Activated CD4-positive, CD25-positive, alpha-beta regulatory T cell treated with anti-CD3 and anti-CD28 coated beads, Interleukin-2, amount 50 U/mL, for 16 hours (primary cell): Measurements from ENCODE around the gene CASS4.
A peak's percentile ranks its signal among the peaks of the same experiment; 100 is the strongest.

Experiments used
- DNase-seq: peaks from one replicate; pipeline ENCODE4 v3.0.0-alpha.2; 2020; ENCODE audit warnings: low read depth, low spot score

Gene CASS4

GRCh38 chr20:56422824-56423189, 10.7 kb downstream of the CASS4 start:
- DNase-seq: no peak

GRCh38 chr20:56423211-56423610, 11.2 kb downstream of the CASS4 start:
- DNase-seq: no peak

DNA sequence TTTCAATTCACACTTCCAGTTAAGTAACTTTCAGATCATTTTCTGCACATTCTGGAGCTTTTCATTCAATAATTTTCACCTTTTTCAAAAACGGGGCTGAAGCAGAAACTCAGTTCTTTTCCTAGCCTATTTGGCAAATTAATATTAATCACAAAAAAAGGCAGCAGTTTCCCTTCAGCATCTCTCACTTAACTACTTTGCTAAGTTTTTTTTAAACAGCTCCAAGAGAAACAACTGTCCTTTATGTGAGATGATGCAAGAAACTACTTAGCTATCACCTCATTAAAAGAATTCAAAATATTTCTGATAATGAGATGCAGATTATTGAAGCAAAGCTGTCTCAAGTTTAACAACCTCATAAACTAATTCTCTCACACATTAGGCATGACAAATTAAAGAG, 11.8 kb downstream of the CASS4 start:
- DNase-seq: no peak

GRCh38 chr20:56424931-56425330, 12.9 kb downstream of the CASS4 start:
- no peak for DNase-seq

- no peak for DNase-seq
Measured at GRCh38 chr20:56426026-56426425, 14.0 kb downstream of the CASS4 start.

GRCh38 chr20:56426926-56427325, 14.9 kb downstream of the CASS4 start:
- DNase-seq: no peak

DNA sequence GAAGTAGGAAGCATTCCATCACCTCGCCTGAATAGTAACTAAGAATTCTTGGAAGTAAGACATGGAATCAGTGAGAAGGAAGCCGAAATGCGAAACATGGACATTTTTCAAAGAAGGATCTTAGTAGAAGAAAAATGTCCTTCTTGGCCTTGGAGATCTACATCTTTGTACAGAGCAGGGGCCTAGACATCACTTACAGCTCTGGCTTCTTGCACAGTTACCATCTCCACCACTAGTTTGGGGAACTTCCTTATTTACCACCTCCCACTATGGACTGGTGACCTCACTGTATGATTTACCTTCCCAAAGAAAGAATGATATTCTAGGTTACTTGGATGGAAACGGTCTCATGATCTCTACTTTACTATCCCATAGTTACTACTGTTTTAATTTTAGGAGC, 15.7 kb downstream of the CASS4 start:
- no peak for DNase-seq

- no peak for DNase-seq
Measured at GRCh38 chr20:56428410-56428809, 16.4 kb downstream of the CASS4 start.

GRCh38 chr20:56428881-56429280, 16.8 kb downstream of the CASS4 start:
- DNase-seq: no peak

GRCh38 chr20:56429502-56429901, 17.4 kb downstream of the CASS4 start:
- no peak for DNase-seq

GRCh38 chr20:56429941-56430340, 17.9 kb downstream of the CASS4 start:
- no peak for DNase-seq

GRCh38 chr20:56430461-56430860, 18.4 kb downstream of the CASS4 start:
- DNase-seq: no peak

GRCh38 chr20:56430957-56431356, 18.9 kb downstream of the CASS4 start:
- DNase-seq: no peak

GRCh38 chr20:56431471-56431870, 19.4 kb downstream of the CASS4 start:
- DNase-seq: no peak

- DNase-seq: no peak
Measured at GRCh38 chr20:56433221-56433879, 21.3 kb downstream of the CASS4 start.

DNA sequence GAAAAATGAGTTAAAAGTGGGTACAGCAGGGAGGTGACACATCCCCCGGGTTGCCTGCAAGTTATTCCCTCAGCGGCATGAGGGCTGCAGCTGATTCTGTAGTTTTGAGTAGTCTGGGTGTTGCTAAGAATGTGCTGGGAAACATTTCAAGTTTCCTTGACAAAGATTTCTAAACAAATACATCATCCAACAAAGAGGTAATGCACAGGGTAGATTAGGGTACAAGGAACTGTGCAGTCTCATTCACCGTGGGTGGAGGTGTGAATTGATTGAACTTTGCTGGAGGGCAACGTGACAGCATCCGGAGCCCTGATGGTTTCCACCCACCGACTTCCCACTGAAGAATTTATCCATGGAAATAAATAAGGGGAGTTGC, 21.8 kb downstream of the CASS4 start:
- no peak for DNase-seq

GRCh38 chr20:56437196-56437960, 25.3 kb downstream of the CASS4 start:
- DNase-seq: no peak

DNA sequence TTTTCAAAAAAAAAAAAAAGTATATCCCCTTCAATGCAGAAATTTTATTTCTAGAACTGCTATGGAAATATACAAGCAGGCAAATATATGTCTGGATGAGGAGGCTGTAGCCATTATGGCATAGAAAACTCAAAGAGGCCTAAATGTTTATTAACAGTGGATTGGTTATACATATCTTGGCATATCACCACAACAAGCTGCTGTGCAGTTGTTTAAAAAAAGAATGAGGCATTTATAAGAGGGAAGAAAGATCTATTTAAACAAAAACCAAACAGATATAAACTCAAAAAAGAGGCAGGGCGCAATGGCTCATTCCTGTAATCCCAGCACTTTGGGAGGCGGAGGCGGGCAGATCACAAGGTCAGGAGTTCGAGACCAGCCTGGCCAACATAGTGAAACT, 26.2 kb downstream of the CASS4 start:
- no peak for DNase-seq

GRCh38 chr20:56439771-56440291, 27.8 kb downstream of the CASS4 start:
- DNase-seq: no peak

- DNase-seq: peak; percentile 12
Measured at GRCh38 chr20:56440346-56441007, 28.4 kb downstream of the CASS4 start.

DNA sequence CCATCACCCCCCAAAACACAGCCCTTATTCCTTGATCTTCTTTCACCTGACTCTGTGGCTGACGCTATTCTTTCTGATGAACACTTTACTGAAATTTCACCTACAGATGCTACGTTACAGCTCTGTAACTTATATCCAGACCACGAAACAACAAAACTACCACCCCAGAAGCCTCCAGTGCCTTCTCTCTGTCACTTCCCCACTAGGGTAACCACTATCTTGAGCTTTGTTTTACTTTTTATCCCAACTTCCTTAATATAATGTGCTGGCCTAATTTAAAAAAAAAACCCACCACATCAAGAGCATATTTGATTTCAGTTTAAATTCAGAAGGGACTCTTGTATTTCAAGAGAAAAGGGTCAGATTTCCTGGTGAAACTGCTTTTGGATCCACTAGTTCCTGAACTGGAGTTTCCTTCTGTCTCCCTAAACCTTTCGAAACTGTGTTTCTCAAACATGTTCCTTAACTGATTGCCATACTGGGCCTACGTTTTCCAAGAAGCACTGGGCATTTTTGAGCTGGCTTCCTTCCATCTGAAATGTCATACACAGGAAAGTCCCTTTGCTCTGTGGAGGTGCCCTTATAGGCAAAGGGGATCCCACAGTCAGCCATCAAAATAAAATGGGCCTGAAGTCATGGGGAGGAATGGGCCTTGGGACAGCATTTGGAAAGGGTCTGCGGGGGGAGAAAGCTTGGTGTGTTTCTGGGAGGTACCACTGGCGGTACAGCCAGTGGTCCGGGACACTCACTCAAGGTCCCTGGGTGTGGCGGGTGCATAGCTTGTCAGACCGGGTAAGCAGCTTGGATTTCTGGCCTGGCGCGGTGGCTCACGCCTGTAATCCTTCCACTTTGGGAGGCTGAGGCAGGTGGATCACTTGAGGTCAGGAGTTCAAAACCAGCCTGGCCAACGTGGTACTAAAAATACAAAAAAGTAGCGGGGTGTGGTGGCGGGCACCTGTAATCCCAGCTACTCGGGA, 30.6 kb downstream of the CASS4 start:
- no peak for DNase-seq
